Natural killer cell (primary cell): Measurements from ENCODE around the gene CACNA1C. TPM values are rescaled to one million over a fixed set of nuclear protein-coding genes. Genes with fewer than 3 reads are reported as not detected.

Experiments used
- ATAC-seq, 3 donors: fragments of 150-1000 bp in 2 of 3; fragments of 200-7000 bp in 1 of 3; cut with Tn5 transposase; 1 replicate in 1 of 3; 2 replicates in 2 of 3; pipeline ENCODE4 v1.10.0; 2021; ENCODE audit warnings: mild to moderate bottlenecking in 2 of 3, moderate library complexity in 2 of 3
- DNase-seq, 2 donors: peaks; one replicate each; pipeline versions ENCODE4 v3.0.0 to v3.0.0-alpha.2; 2013 to 2021; ENCODE audit warnings: mixed read lengths in 1 of 2
- H3K27ac ChIP-seq: one replicate; pipeline ENCODE4 v1.5.1; 2013; ENCODE audit warnings: mild to moderate bottlenecking, low read length
- H3K27me3 ChIP-seq: one replicate; pipeline ENCODE4 v1.6.1; 2013; ENCODE audit warnings: low read length; ENCODE audit not compliant: control insufficient read depth, insufficient read depth
- H3K36me3 ChIP-seq: one replicate; pipeline ENCODE4 v1.6.1; 2013; ENCODE audit warnings: low read length; ENCODE audit not compliant: control insufficient read depth, insufficient read depth
- H3K4me1 ChIP-seq: one replicate; pipeline ENCODE4 v1.6.1; 2013; ENCODE audit warnings: low read length; ENCODE audit not compliant: control insufficient read depth, insufficient read depth
- H3K4me3 ChIP-seq: one replicate; pipeline ENCODE4 v1.5.1; 2013; ENCODE audit warnings: low read length
- H3K9me3 ChIP-seq: one replicate; pipeline ENCODE4 v1.6.1; 2013; ENCODE audit warnings: low read length; ENCODE audit not compliant: control insufficient read depth, insufficient read depth
- H3K27ac Mint-ChIP-seq, 2 donors: one replicate each; pipeline ENCODE4 v1.8.0; 2022; ENCODE audit warnings: mild to moderate bottlenecking in 2 of 2, mixed read lengths in 2 of 2, moderate library complexity in 1 of 2
- H3K27me3 Mint-ChIP-seq, 2 donors: one replicate each; pipeline ENCODE4 v1.8.0; 2022; ENCODE audit warnings: low read depth in 2 of 2, mixed read lengths in 2 of 2
- H3K36me3 Mint-ChIP-seq: one replicate; pipeline ENCODE4 v1.8.0; 2022; ENCODE audit warnings: mixed read lengths
- H3K4me1 Mint-ChIP-seq, 2 donors: one replicate each; pipeline ENCODE4 v1.8.0; 2022; ENCODE audit warnings: mixed read lengths in 2 of 2
- H3K4me3 Mint-ChIP-seq: one replicate; pipeline ENCODE4 v1.8.0; 2022; ENCODE audit warnings: mild to moderate bottlenecking, moderate library complexity, mixed read lengths
- H3K9me3 Mint-ChIP-seq, 2 donors: one replicate each; pipeline ENCODE4 v1.8.0; 2022; ENCODE audit warnings: mixed read lengths in 2 of 2
- CTCF ChIP-seq: fragments of 200-600 bp; IDR thresholded peaks from one replicate; pipeline ENCODE4 v1.8.0; 2022; ENCODE audit warnings: antibody characterized with exemption
- WGBS: methylation state at CpG from one replicate; pipeline ENCODE4 v1.1.7; 2013; ENCODE audit warnings: missing lambda C conversion rate; ENCODE audit not compliant: insufficient coverage; 5-methylcytosine and 5-hydroxymethylcytosine counted together
- intact Hi-C: fragments of 100-400 bp; cut with micrococcal nuclease; formaldehyde crosslinking; loops from one replicate; pipeline ENCODE4 v1.14.2; 2022
- total RNA-seq, 4 donors: library from RNA; stranded (reverse); fragments of 120-200 nt in 1 of 4; gene quantifications; one replicate each; pipeline versions ENCODE4 v1.2.3 to v1.2.4, GENCODE V29; 2013 to 2022

Gene CACNA1C
- total RNA-seq, 3 donors from 2014 or later (not counting 1 experiment from before 2014, with no cell fraction given): 0.07 to 0.35 (median 0.08) TPM

- Histone ChIP-seq H3K27ac (no peak overlapping the region), H3K4me1 (no peaks in the 10 kb centered on the region), H3K27me3 (no peaks in the 10 kb centered on the region), H3K36me3 (no peaks in the 10 kb centered on the region), H3K9me3 (no peaks in the 10 kb centered on the region), H3K4me3 (no peak overlapping the region)
- TF ChIP-seq CTCF: no peak
- H3K27me3 Mint-ChIP-seq: peaks cover 11% of the 10 kb centered on the region in 2 donors
- no peak overlapping the region for H3K27ac Mint-ChIP-seq
- intact Hi-C loops: no loop called here
- DNase-seq: no peak
- no peaks in the 10 kb centered on the region for H3K9me3 Mint-ChIP-seq
- no peak for ATAC-seq
- no peaks in the 10 kb centered on the region for H3K36me3 Mint-ChIP-seq
- H3K4me3 Mint-ChIP-seq: no peak overlapping the region
- H3K4me1 Mint-ChIP-seq: no peaks in the 10 kb centered on the region
- 89% methylated on average over 8 of the region's 8 CpGs for WGBS
Measured at GRCh38 chr12:2240984-2241383, 188.2 kb downstream of the CACNA1C start.

GRCh38 chr12:2242216-2242615, 189.4 kb downstream of the CACNA1C start:
- intact Hi-C loops: no loop called here
- no peaks in the 10 kb centered on the region for H3K9me3 ChIP-seq
- TF ChIP-seq CTCF: no peak
- peaks cover 13 to 15% of the 10 kb centered on the region in 2 donors for H3K27me3 Mint-ChIP-seq
- 49% methylated on average over 5 of the region's 5 CpGs for WGBS
- DNase-seq: no peak
- no peaks in the 10 kb centered on the region for H3K9me3 Mint-ChIP-seq
- no peaks in the 10 kb centered on the region for H3K4me1 Mint-ChIP-seq
- no peak overlapping the region for H3K27ac ChIP-seq
- H3K27me3 ChIP-seq: no peaks in the 10 kb centered on the region
- H3K4me1 ChIP-seq: no peaks in the 10 kb centered on the region
- H3K4me3 Mint-ChIP-seq: no peak overlapping the region
- ATAC-seq: no peak
- H3K4me3 ChIP-seq: no peak overlapping the region
- no peaks in the 10 kb centered on the region for H3K36me3 Mint-ChIP-seq
- no peaks in the 10 kb centered on the region for H3K36me3 ChIP-seq
- H3K27ac Mint-ChIP-seq: no peak overlapping the region

GRCh38 chr12:2242816-2243215, 190.0 kb downstream of the CACNA1C start:
- H3K4me3 Mint-ChIP-seq: no peak overlapping the region
- ATAC-seq: no peak
- Histone ChIP-seq H3K9me3 (no peaks in the 10 kb centered on the region), H3K4me1 (no peaks in the 10 kb centered on the region), H3K36me3 (no peaks in the 10 kb centered on the region), H3K27ac (no peak overlapping the region), H3K4me3 (no peak overlapping the region), H3K27me3 (no peaks in the 10 kb centered on the region)
- intact Hi-C loops: no loop called here
- no peaks in the 10 kb centered on the region for H3K9me3 Mint-ChIP-seq
- no peak for TF ChIP-seq CTCF
- no peaks in the 10 kb centered on the region for H3K36me3 Mint-ChIP-seq
- H3K4me1 Mint-ChIP-seq: no peaks in the 10 kb centered on the region
- no peak overlapping the region for H3K27ac Mint-ChIP-seq
- 41% methylated on average over 3 of the region's 3 CpGs for WGBS
- no peak for DNase-seq
- H3K27me3 Mint-ChIP-seq: peaks cover 13 to 21% of the 10 kb centered on the region in 2 donors

- no peak overlapping the region for H3K27ac ChIP-seq
- intact Hi-C loops: no loop called here
- H3K27ac Mint-ChIP-seq: no peak overlapping the region
- H3K9me3 Mint-ChIP-seq: no peaks in the 10 kb centered on the region
- no peaks in the 10 kb centered on the region for H3K4me1 Mint-ChIP-seq
- no peak overlapping the region for H3K4me3 ChIP-seq
- TF ChIP-seq CTCF: no peak
- WGBS: 68% methylated on average over 2 of the region's 2 CpGs
- H3K27me3 ChIP-seq: no peaks in the 10 kb centered on the region
- no peaks in the 10 kb centered on the region for H3K9me3 ChIP-seq
- H3K4me1 ChIP-seq: no peaks in the 10 kb centered on the region
- H3K27me3 Mint-ChIP-seq: peaks cover 13 to 22% of the 10 kb centered on the region in 2 donors
- H3K4me3 Mint-ChIP-seq: no peak overlapping the region
- DNase-seq (no peak), ATAC-seq (no peak)
- H3K36me3 Mint-ChIP-seq: no peaks in the 10 kb centered on the region
- no peaks in the 10 kb centered on the region for H3K36me3 ChIP-seq
Measured at GRCh38 chr12:2243275-2243674, 190.5 kb downstream of the CACNA1C start.
